ENCODE measurements around the gene PIBF1.
"Not testable (repeated sequence)": the region's sequence is repeated elsewhere in the genome, so short reads cannot be mapped to it uniquely, and the experiment has no call there.

The PIBF1 gene

GRCh38 chr13:72920097-72920496, 138.2 kb downstream of the PIBF1 start:
- DNase-seq (ENCODE audit: low read depth): no peak

GRCh38 chr13:72931311-72931710, 149.4 kb downstream of the PIBF1 start:
- DNase-seq (ENCODE audit: low read depth): no peak

DNA sequence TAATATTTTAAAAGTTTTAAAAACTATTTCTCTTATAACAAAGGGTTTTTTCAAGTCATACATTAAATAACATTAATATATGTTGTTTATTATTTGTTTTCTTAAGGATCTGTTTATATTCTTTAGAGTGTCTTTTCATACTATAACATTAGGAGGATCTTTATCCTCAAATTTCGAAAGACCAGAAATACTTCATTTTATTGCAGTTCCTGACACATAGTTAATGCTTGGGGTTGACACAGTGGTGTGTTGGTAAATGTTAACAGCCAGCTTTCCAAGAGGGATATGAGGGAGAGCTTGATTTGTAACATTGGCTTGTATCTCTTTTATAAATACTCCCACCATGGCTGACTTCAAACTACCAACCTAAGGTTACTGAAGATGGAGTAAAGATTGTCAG, 150.3 kb downstream of the PIBF1 start:
- DNase-seq (ENCODE audit: low read depth): no peak

DNA sequence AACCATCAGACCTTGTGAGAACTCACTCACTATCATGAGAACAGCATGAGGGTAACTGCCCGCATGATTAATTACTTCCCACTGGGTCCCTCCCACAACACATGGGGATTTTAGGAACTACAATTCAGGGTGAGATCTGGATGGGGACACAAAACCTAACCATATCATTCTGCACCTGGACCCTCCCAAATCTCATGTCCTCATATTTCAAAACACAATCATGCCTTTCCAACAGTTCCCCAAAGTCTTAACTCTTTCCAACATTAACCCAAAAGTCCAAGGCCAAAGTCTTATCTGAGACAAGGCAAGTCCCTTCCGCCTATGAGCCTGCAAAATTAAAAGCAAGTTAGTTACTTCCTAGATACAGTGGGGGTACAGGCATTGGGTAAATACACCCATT, 164.3 kb downstream of the PIBF1 start:
- not testable (repeated sequence) for DNase-seq (ENCODE audit: low read depth)

- no peak for DNase-seq (ENCODE audit: low read depth)
Measured at GRCh38 chr13:72952529-72953141, 170.7 kb downstream of the PIBF1 start.

GRCh38 chr13:72953391-72953965, 171.5 kb downstream of the PIBF1 start:
- DNase-seq (ENCODE audit: low read depth): no peak

DNA sequence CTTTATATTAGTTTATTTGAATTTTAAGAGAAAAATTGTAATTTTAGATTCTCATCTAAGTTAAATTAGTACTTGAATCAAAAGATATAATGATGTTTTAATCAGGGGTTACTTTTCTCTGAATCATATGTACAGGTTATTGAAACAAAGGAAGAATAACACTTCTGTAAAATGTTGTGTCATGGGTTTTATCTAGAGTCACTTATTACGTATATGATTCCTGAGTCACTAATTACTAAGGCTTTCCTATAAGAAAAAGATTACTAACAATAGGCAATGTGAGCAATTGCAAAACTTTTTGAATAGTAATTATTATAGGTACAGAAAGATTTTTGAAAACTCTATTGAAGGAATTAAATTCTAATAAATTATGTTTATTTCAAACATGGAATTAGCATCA, 177.7 kb downstream of the PIBF1 start:
- no peak for DNase-seq (ENCODE audit: low read depth)

DNA sequence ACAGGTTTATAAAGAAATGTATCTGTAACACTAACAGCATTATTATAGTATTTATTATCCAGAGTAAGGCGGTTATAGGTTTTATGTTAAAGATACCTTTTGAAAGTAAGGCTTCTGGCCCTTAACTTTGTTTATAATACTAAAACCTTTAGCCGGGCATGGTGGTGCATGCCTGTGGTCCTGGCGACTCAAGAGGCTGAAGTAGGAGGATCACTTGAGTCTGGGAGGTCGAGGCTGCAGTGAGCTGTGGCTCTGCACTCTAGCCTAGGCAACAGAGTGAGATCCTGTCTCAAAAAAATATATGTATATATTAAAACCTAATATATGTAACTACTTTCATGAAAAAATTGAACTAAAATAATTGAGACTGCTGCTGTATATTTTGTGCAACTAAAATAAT, 178.2 kb downstream of the PIBF1 start:
- DNase-seq (ENCODE audit: low read depth): no peak

DNA sequence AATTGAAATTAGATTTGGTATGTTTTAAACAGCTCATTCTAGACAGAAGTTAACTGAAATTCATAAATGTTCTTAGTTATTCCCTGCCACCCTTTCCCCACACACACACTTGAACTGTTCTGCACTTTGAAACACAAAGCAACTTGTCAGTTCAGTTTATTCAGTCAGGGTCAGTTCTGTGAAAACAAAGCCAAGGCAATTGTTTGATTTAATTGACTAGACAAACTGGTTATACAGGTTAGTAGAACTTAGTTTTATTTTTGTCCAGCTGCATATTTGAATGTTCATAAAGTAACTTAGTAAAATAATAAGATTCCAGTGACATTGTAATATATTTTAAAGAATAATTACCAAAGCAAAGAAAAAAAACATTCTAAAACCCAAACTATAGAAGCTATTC, 178.6 kb downstream of the PIBF1 start:
- DNase-seq (ENCODE audit: low read depth): no peak

GRCh38 chr13:72963762-72964161, 181.8 kb downstream of the PIBF1 start:
- no peak for DNase-seq (ENCODE audit: low read depth)

DNA sequence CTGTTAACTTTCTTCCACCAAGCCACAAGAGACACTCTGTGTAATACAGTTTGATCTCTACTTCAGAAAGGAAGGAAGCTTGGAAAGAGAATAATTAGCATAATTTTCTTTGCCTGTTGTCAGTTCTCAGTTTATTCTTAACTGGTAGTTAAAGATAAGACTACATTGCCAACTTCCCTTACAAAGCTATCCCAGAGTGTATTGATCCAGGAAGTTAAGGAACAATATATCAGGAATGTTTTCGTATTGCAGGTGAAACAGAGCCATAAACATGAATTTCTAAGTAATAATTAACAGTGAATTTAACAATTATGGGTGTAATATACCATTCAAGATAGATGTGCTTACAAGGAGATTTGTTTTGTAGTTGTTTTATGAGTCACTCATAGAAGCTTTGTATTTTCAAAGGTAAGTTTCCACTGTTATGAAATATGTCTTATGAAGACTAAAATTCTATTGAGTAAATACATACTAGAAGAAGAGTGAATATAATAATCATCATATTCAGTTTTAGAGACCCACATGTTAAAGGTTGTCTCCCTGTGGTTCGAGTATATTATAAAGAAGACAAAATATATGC, 188.5 kb downstream of the PIBF1 start:
- DNase-seq (ENCODE audit: low read depth): no peak

DNA sequence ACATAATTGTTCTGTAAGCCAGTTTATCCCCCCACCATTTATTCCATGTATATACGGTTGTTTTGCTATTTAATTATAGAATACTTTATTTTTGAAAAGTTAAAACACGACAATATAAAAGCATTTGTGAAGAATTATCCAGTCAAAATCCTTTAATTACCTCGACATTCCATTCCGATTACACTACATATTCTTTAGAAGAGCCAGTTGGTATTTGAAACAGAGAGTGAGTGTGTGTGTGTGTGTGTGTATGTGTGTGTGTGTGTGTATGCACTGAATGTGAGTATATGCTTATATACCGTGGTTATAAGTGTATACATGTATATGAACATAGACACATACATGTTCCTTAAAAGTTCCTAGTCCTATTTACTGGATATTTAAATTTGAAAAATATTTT, 189.0 kb downstream of the PIBF1 start:
- DNase-seq (ENCODE audit: low read depth): peak; percentile 41

DNA sequence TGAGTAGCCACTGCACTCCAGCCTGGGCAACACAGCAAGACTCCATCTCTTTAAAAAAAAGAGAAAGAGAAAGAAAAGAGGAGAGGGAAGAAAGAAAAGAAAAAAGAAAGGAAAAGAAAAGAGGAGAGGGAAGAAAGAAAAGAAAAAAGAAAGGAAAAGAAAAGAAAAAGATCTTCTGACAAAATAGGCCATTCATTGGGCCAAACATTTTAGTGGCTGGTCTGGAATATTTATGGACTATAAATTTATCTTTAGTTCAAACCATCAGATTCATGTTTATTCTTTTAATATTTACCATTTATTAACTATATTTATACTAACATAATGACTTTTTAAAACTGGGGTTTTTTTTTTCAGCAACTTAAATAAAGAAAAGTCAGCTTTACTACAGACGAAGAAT, 191.3 kb downstream of the PIBF1 start:
- no peak for DNase-seq (ENCODE audit: low read depth)

GRCh38 chr13:72983085-72983768, 201.3 kb downstream of the PIBF1 start:
- peak; percentile 31 for DNase-seq (ENCODE audit: low read depth)

GRCh38 chr13:72985610-72986009, 203.7 kb downstream of the PIBF1 start:
- no peak for DNase-seq (ENCODE audit: low read depth)

DNA sequence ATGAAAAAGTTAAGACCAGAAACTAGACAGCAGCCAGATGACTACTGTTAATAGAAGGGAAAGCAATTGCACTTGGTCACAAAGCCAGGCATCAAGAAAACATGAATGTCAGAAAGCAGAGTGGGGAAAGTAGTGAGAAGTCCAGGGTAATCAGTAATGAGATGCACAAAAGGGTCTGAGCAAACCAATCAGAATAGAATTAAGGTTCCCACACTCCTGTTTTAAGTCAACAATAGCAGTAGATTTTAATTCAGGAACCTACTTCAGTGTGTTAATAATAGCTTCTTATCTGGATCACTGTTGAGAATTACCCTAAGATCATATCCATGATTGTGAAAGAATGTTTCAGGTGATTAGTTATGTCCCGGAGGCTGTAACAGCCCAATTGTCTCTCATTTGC, 204.3 kb downstream of the PIBF1 start:
- no peak for DNase-seq (ENCODE audit: low read depth)

- no peak for DNase-seq (ENCODE audit: low read depth)
Measured at GRCh38 chr13:72990953-72991352, 209.0 kb downstream of the PIBF1 start.

DNA sequence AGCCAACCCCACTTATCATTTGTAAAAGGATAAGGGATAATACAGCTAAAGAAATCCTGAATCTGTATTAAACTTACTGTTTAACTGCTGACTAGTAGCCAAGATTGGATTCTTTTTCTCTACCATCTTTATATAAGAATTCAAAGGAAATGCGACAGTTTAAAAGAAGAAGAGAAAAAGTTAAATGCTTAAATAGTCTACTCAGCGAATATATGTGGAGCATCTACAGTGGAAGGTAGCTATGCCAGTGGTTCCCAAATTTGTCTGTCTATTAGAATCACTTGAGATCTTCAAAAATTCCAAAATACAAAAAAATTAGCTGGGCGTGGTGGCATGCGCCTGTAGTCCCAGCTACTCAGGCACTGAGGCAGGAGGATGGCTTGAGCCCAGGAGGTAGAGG, 216.1 kb downstream of the PIBF1 start:
- DNase-seq (ENCODE audit: low read depth): no peak

DNA sequence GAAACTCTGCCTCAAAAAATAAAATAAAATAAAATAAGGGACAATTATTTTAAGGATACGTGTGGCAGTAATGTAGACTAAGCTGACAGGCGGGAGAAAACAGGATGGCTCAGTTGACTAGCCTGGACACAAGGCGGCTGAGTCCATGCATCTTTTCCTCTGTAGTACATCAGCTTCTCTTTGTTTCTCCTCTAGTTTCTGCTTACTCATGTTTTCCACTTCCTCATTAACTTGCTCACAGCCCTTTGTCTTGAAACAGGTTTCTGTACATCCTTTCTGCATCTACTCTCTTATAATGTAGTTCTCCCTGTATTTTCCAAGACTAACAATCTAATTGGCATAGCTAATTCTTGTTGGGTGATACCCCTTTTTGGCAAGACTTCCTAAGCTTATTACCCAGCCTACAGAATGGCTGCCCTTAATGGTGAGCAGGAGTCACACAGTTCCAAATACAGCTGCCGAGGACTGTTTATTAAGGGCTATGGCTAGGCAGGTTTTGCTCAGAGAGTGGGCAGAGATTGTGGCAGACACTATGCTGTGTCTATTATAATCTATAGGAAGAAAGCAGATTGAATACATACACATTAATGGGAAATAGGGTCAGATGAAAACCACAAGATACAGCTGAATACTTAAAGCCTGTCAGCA, 218.2 kb downstream of the PIBF1 start:
- DNase-seq (ENCODE audit: low read depth): peak; percentile 20

DNA sequence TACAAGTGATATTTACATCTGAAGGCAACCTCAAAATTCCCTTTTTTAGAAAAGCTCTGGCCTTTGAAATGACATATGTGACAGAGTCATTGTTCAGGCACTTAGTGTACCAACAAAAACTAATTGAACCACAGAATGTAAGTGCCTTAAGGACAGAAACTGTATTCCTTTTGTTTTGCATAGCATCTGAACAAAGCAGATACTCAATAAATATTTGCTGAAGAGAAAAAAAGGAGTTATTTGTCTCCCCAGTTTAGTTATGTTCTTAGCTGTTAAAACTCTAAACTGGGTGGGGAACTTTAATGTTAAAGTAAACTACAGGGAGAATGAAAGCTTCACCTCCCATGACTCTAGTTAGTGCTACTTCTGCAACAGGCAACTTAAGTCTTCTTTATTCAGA, 220.0 kb downstream of the PIBF1 start:
- DNase-seq (ENCODE audit: low read depth): no peak

DNA sequence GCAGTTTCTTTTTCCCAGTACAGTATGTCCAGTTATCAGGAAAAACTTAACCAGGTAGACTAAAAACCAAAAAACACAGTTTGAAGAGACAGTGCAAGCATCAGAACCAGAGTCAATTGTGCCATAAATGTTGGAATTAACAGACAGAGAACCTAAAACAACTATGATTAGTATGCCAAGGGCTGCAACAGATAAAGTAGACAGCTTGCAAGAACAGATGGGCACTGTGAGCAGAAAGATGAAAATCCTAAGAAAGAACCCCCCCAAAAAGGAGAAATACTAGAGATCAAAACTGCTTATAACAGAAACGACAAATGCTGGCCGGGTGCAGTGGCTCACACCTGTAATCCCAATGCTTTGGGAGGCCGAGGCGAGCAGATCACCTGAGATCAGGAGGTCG, 229.8 kb downstream of the PIBF1 start:
- no peak for DNase-seq (ENCODE audit: low read depth)

DNA sequence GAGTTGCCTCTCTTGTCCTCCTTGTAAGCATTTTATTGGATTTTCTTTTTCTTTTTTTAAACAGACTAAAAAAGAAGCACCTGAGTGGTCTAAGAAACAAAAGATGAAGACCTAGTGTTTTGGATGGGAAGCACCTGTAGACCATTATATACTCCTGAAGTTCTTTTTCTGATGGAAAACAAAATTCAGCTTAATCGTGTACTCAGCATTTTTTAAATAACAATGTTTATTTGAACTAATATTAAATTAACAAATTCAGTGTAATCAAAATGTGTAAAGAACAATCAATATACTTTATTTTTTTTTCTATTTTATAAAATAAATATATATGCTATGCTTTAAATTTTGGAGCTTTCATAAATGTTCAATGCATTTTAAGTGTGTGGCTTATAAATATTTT, 233.9 kb downstream of the PIBF1 start:
- no peak for DNase-seq (ENCODE audit: low read depth)

DNA sequence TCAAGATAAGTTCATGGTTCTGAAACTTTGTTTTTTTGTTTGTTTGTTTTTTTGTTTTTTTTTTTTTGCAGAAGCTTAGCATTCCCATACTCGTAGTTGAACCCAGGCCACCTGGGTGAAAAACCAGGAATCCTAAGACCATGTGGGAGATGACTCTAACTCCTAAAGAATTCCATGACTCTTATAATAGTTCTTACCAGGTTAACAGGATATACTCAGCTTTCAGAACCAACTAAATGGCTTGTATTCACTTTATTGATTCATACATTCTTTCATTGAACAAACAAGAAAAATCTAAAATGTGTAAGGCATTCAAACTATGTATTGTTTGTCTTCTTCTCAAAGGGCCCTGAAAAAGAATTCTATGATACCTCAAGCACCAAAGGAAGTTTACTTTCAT, 236.4 kb downstream of the PIBF1 start:
- DNase-seq (ENCODE audit: low read depth): peak; percentile 28
